Left ventricle myocardium superior (tissue), 1 donor: ENCODE data around the gene PDIA4. TPM values are rescaled to one million over a fixed set of nuclear protein-coding genes. Genes with fewer than 3 reads are reported as not detected.
"Not testable (repeated sequence)": the region's sequence is repeated elsewhere in the genome, so short reads cannot be mapped to it uniquely, and the experiment has no call there.

Source experiments
- ATAC-seq: fragments of 200-7000 bp; cut with Tn5 transposase; one replicate; pipeline ENCODE4 v1.9.1; 2020; ENCODE audit warnings: mild to moderate bottlenecking, moderate library complexity
- DNase-seq: peaks from one replicate; pipeline ENCODE4 v3.0.0-alpha.2; 2020
- intact Hi-C: fragments of 100-400 bp; cut with micrococcal nuclease; formaldehyde crosslinking; loops from one replicate; pipeline ENCODE4 v1.11.0; 2022
- long read RNA-seq: library from polyadenylated mRNA; unstranded; transcript quantifications from one replicate; pipeline ENCODE4 v2.0.0, GENCODE V29; 2021
- total RNA-seq: library from RNA; stranded (reverse); fragmentation: NEBNext Ultra II Directional; extraction: Animal tissue kit (Norgen Biotek cat#: 25700); gene quantifications from one replicate; pipeline ENCODE4 v1.2.1, GENCODE V29; 2021
- donor health status: DM: no; HTN: yes; CAD: no; lungs with severe emphysema.

Gene PDIA4
- total RNA-seq, result 35.1 TPM
- long read RNA-seq, transcript PDIA4-201 (10 exons, 2,903 nt), result major isoform, 55 of 85 reads
- long read RNA-seq, partial matches to known transcripts, result 26 of 85 reads
- long read RNA-seq, other reads (novel, unspliced or antisense), result 3 of 85 reads

- intact Hi-C loops, result no loop called here
- ATAC-seq, result peak; percentile 97
- DNase-seq, result peak; percentile 99
These were observed at the start of gene PDIA4 for GRCh38 chr7:149028346-149029109. TSS of gene PDIA4 (minus strand) at chr7:149028505. CDS start at chr7:149028408, 97 bp downstream.

- no peak for ATAC-seq
- intact Hi-C loops, result no loop called here
- DNase-seq, result no peak
These were observed 49.3 kb upstream of the PDIA4 start for GRCh38 chr7:149077594-149077993.

- intact Hi-C loops, result no loop called here
- ATAC-seq (no peak), DNase-seq (no peak)
These were observed 47.0 kb upstream of the PDIA4 start for GRCh38 chr7:149075286-149075685.

- ATAC-seq, result no peak
- intact Hi-C loops, result no loop called here
- no peak for DNase-seq
These were observed 46.0 kb upstream of the PDIA4 start for GRCh38 chr7:149074116-149074885.

GRCh38 chr7:149072438-149072775, 44.1 kb upstream of the PDIA4 start:
- intact Hi-C loops, result no loop called here
- ATAC-seq, result no peak
- DNase-seq, result no peak

GRCh38 chr7:149071641-149072437, 43.5 kb upstream of the PDIA4 start:
- peak; percentile 40 for ATAC-seq
- intact Hi-C loops, result no loop called here
- peak; percentile 41 for DNase-seq

GRCh38 chr7:149071182-149071635, 42.9 kb upstream of the PDIA4 start:
- DNase-seq (no peak), ATAC-seq (no peak)
- intact Hi-C loops, result no loop called here

- ATAC-seq (no peak), DNase-seq (no peak)
- intact Hi-C loops, result no loop called here
These were observed 42.2 kb upstream of the PDIA4 start for GRCh38 chr7:149070372-149071125.

GRCh38 chr7:149067869-149068268, 39.6 kb upstream of the PDIA4 start:
- intact Hi-C loops, result no loop called here
- ATAC-seq (no peak), DNase-seq (no peak)

GRCh38 chr7:149063476-149063875, 35.2 kb upstream of the PDIA4 start:
- intact Hi-C loops, result no loop called here
- no peak for ATAC-seq
- no peak for DNase-seq

- ATAC-seq, DNase-seq, intact Hi-C loops: not testable (repeated sequence)
These were observed 34.1 kb upstream of the PDIA4 start for GRCh38 chr7:149062217-149062899.

GRCh38 chr7:149060156-149060555, 31.9 kb upstream of the PDIA4 start:
- ATAC-seq (no peak), DNase-seq (no peak)
- intact Hi-C loops, result no loop called here

GRCh38 chr7:149053885-149054284, 25.6 kb upstream of the PDIA4 start:
- intact Hi-C loops, result no loop called here
- ATAC-seq (no peak), DNase-seq (no peak)

- intact Hi-C loops, result no loop called here
- ATAC-seq, result no peak
These were observed 25.1 kb upstream of the PDIA4 start for GRCh38 chr7:149053384-149053783.

GRCh38 chr7:149050941-149051340, 22.6 kb upstream of the PDIA4 start:
- DNase-seq, result no peak
- intact Hi-C loops, result no loop called here
- ATAC-seq, result no peak

More at GRCh38 chr7:149053384-149053783, 25.1 kb upstream of the PDIA4 start:
- DNase-seq, result no peak

- intact Hi-C loops, result no loop called here
- DNase-seq (no peak), ATAC-seq (no peak)
These were observed 20.5 kb upstream of the PDIA4 start for GRCh38 chr7:149048805-149049204.

- intact Hi-C loops, result no loop called here
- ATAC-seq (no peak), DNase-seq (no peak)
These were observed 18.1 kb upstream of the PDIA4 start for GRCh38 chr7:149046416-149046815.

- no peak for DNase-seq
- no peak for ATAC-seq
- intact Hi-C loops, result no loop called here
These were observed 15.6 kb upstream of the PDIA4 start for GRCh38 chr7:149043936-149044335.
